SW 1271 (cell line): Measurements from ENCODE around the gene FBXL7.

Experiments used
- DNase-seq, 2 experiments: peaks; one replicate each; lab custom pipeline; 2025; lab: John Stamatoyannopoulos, UW

Gene FBXL7

DNA sequence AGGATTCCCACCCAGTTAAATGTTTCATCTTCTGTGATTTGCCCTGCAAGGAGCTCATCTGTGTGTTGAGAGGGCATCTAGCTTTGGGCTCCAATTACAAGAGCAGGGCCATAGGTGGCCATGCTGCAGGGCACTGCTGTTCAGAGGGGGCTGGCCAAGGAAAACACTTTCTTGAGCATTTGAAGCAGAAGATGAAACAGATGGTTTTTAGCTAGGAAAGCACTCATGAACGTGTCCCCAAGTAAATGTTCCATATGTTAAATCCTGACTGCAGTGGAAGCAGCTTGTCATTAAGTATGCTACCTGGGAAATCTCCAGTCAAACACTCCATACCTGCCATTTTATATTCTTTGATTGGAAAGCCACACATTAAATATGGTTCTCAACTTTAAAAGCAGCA is 176.6 kb downstream of the FBXL7 start:
- no peak for DNase-seq

DNA sequence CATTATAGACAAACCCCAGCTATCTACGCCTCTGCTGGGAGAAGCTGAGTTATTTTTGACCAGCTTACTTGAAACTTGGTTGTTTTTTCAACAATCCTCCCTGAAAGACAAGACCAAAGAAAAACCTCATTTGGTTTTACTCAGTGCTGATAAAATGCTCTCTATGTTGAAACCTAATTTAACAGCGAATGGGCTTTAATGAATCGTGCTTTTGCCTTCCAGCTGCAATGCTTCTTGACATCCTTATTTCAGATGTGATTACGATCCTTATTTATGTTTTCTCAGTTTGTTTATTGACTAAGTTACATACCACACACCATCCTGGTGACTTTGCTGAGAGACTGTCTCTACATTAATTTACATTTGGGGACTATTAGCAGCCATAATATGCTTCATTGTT is 179.2 kb downstream of the FBXL7 start:
- DNase-seq = no peak

DNA sequence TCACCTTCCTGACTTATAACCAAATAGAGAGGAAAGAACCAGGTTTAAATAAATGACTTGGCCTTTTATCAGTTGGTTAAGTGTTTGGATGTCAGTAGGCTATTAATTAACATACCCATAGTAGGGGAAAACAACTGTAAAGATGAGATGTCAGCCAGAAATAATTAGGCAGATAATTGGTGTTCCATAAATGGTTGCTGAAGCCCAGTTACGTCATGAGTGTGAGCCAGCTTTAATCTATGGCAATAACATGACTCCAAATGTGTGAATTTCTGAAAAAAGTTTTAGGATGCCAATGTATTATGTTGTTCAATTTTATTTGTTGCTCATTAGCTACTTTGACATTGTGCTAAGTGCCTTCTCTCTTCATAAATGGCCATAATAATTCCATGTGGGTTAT is 180.5 kb downstream of the FBXL7 start:
- no peak for DNase-seq

- DNase-seq = no peak
These were observed 182.1 kb downstream of the FBXL7 start for GRCh38 chr5:15682122-15682521.

- DNase-seq = no peak
These were observed 182.6 kb downstream of the FBXL7 start for GRCh38 chr5:15682566-15682965.

DNA sequence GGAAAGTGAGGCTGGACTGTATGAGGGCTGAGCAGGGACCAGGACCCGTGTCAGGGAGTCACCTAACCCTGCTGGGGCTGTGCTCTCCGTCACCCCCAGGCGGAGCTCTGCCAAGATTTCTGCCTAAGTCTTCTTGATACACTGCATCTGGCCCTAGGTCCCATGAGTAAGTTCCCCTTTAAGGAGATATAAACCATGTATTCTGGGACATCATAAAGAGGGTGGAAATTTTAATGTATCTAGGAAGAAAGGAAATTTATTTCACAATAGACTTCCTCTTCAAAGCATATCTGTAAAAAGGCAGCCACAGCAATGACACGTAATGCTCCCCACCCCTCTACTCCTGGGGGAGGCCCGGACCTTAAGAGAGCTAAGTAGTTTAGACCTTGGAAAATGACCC is 183.4 kb downstream of the FBXL7 start:
- DNase-seq = no peak

DNA sequence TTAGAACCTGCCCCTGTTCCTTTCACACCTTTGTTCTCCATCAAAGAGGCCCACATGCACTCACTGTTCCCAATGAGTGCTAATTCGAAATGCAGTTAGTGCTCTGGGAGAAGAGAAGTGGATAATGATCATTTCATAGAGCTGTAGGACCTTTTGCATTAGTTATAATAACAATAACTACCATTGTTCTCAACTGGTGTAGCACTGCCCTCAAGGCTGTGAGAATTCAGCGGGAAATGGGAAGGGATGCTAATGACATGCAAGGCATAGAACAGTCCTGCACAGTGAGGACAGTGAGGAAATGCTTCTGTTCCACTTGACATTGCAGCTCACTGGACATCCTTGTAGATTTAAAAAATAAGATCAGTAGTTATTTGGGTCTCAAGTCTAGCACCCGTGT is 187.4 kb downstream of the FBXL7 start:
- DNase-seq = no peak

- DNase-seq = no peak
These were observed 189.9 kb downstream of the FBXL7 start for GRCh38 chr5:15689836-15690235.

- DNase-seq = no peak
These were observed 190.6 kb downstream of the FBXL7 start for GRCh38 chr5:15690611-15691010.

DNA sequence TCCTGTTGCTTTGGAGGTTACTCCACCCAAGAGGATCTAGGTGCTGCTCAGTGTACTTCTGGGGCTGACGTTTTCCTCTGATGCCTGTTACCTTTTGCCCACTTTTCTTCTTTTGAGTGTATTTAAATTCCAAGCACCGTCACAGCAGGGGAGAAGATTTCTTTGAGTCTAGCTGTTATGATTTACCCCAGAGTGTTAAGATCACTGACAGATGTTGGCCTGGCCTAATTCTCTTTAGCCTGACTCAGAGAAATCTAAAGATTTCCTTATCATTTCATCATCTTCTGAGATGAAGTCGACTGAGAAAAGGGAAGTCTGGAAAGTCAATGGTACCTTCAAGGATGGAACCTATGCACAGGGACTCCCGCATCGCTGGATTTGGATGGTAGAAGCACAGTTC is 191.5 kb downstream of the FBXL7 start:
- DNase-seq = no peak

DNA sequence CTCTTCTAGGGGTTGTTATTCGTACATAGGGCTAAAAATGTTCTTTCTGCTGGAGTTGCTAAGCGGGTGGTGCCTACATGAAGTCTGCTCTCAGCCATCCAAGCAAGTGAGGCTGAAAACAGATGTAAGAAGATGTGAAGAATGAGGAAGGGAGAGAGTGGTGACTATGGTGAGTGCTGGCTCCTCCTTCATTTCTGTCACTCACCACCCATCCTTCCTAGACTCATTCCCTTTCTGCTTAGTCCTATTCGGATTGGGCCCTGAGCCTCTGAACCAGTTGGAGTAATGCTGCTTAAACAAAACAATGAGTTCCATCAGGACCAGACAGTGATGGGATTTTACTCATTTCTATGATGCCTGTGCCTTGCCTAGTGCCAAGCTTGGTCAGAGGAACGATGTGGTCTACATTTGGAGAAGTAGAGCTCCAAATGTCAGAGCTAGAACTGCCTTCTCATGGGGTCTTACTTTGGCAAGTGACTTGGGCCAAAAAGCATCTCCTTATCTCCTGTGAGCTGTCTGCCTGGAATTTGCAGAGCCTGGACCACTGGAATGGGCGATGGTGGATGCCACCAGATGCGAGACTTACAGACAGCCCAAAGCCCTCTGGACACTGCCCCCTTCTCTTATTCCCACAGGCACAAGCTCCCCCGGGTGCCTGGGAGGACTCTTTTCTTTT is 192.9 kb downstream of the FBXL7 start:
- no peak for DNase-seq

- DNase-seq = no peak
These were observed 193.4 kb downstream of the FBXL7 start for GRCh38 chr5:15693382-15693728.

GRCh38 chr5:15693933-15694332 is 194.0 kb downstream of the FBXL7 start:
- no peak for DNase-seq

- DNase-seq = no peak
These were observed 194.8 kb downstream of the FBXL7 start for GRCh38 chr5:15694696-15695214.

GRCh38 chr5:15695215-15695731 is 195.3 kb downstream of the FBXL7 start:
- DNase-seq = no peak

GRCh38 chr5:15700373-15700772 is 200.4 kb downstream of the FBXL7 start:
- DNase-seq = no peak

DNA sequence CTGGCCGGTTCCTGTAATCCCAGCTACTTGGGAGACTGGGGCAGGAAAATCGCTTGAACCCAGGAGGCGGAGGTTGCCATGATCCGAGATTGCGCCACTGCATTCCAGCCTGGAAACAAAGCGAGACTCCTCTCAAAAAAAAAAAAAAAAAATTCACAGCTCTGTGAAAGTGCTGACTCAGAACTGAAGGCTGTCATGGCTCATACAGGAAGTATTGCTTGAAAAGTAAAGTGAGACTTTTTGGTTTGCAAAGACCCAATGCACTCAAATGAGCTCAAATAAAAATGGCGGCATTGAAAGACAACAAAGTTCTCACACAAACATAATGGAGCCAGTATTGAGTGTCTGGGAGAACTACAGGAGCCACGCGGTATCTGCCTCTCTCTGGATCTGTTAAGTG is 202.1 kb downstream of the FBXL7 start:
- DNase-seq = no peak

- no peak for DNase-seq
These were observed 203.9 kb downstream of the FBXL7 start for GRCh38 chr5:15703901-15704300.

- no peak for DNase-seq
These were observed 204.5 kb downstream of the FBXL7 start for GRCh38 chr5:15704397-15704947.

GRCh38 chr5:15707631-15708030 is 207.7 kb downstream of the FBXL7 start:
- no peak for DNase-seq

GRCh38 chr5:15711892-15712291 is 211.9 kb downstream of the FBXL7 start:
- DNase-seq = no peak

GRCh38 chr5:15715535-15715934 is 215.6 kb downstream of the FBXL7 start:
- no peak for DNase-seq

- no peak for DNase-seq
These were observed 216.0 kb downstream of the FBXL7 start for GRCh38 chr5:15715967-15716366.

DNA sequence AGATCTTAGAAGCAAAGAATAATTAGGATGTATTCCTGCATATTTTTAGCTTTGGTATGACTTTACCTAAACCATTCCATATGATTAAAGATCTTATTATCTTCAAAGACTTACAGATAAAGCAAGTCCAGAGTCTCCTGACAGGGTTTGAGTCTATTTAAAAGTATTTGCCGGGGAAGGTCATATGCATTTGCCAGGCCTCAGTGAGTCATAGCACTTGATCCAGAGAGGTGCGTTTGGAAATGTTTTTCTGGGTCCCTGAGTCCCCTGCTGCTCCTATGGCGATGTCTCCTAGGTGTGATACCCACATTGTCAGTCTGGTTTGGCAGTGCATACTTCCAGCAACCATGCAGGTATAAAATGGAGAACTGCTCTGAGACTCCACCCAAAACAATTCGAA is 217.0 kb downstream of the FBXL7 start:
- no peak for DNase-seq
